ENCODE data around the gene S100Z. TPM values are rescaled to one million over a fixed set of nuclear protein-coding genes. Genes with fewer than 3 reads are reported as not detected.

S100Z gene
- total and polyA plus RNA-seq, 9 of the 15 experiments (the other 6 are each of a cell fraction or from before 2014, with no cell fraction given), result 0.15 to 0.42 (median 0.20) TPM; not detected in 6

DNA sequence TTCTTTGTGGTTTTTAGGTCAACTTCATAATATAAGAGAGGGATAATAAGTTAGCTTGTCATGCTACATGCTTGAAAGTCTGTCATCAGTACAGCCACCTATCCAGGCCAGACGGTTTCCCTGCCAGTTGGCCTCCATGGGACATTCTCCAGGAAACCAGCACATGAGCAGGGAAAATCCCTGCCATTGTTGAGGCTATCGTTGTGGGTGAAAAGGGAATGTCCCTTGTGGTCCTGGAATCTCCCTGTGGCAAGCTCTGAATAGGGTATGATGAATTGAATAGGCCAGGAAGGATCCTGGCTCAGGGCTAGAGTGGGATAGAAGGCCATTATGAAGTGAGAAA lies 18.7 kb upstream of the S100Z start:
- Histone ChIP-seq H3K27me3 (ENCODE audit: control insufficient read depth in 2 of 2, insufficient read depth in 2 of 2, low read length in 2 of 2) (peaks cover 0 to 6% of the 10 kb centered on the region in 2 experiments; a peak in 1 of 5 replicates), H4K20me1 (replicated peaks; ENCODE audit: control insufficient read depth, insufficient read depth, low read length) (no peaks in the 10 kb centered on the region), H2AFZ (ENCODE audit: low read depth, low read length) (no peak overlapping the region), H3K9ac (ENCODE audit: insufficient read depth in 1 of 2, low read depth in 2 of 2, low read length in 2 of 2) (no peak overlapping the region), H3K9me3 (replicated peaks; ENCODE audit: control insufficient read depth, insufficient read depth, low read depth, low read length) (no peaks in the 10 kb centered on the region), H3K9me1 (ENCODE audit: control insufficient read depth, insufficient read depth, low read length) (no peaks in the 10 kb centered on the region), H3K4me2 (ENCODE audit: insufficient read depth, low read length) (no peak overlapping the region), H3K4me1 (replicated peaks in 1 of 2; ENCODE audit: control insufficient read depth in 2 of 2, insufficient read depth in 2 of 2, low read length in 2 of 2) (peaks cover 0 to 5% of the 10 kb centered on the region in 2 experiments; a peak in 2 of 5 replicates), H3K4me3 (no peak overlapping the region), H3K36me3 (ENCODE audit: control insufficient read depth, insufficient read depth, low read length) (no peaks in the 10 kb centered on the region), H3K27ac (ENCODE audit: extremely low read depth, low read depth, low read length) (no peak overlapping the region), H3K79me2 (ENCODE audit: control insufficient read depth, insufficient read depth, low read length) (no peaks in the 10 kb centered on the region)
- in situ Hi-C loops (cut with MboI), result no loop called here
- FAIRE-seq (no peak), ATAC-seq (no peak), DNase-seq (ENCODE audit: extremely low read depth in 1 of 4, low spot score in 3 of 4) (no peak)
- ChIA-PET CTCF (ENCODE audit: low intra/inter-chr PET ratio) (no interaction called here), POLR2A (no interaction called here)
- TF ChIP-seq SRSF9 (IDR thresholded peaks at IDR 0.05; ENCODE audit: borderline replicate concordance, low read depth, low read length), result no peak
- no peak for TF ChIP-seq RBM14 (IDR thresholded peaks at IDR 0.05; ENCODE audit: borderline replicate concordance, insufficient read depth, low read depth, low read length)
- TF ChIP-seq ZC3H4 (CRISPR knock-in tag; IDR thresholded peaks at IDR 0.05; ENCODE audit: borderline replicate concordance), result no peak
- no peak for TF ChIP-seq ZNF511 (CRISPR knock-in tag; IDR thresholded peaks at IDR 0.05)
- TF ChIP-seq TAL1 (IDR thresholded peaks at IDR 0.05), result no peak
- no peak for TF ChIP-seq HSF4 (CRISPR knock-in tag; IDR thresholded peaks at IDR 0.05; ENCODE audit: borderline replicate concordance)
- BruUV-seq (replicated peaks), result no TSS peak
- WGBS (ENCODE audit: insufficient coverage, low coverage, missing lambda C conversion rate), result 50% methylated on average over 2 of the region's 2 CpGs
- intact Hi-C loops (cut with micrococcal nuclease), result no loop called here
